ENCODE data around the gene HNRNPR.
"Not testable (repeated sequence)": the region's sequence is repeated elsewhere in the genome, so short reads cannot be mapped to it uniquely, and the experiment has no call there.

The HNRNPR gene

DNA sequence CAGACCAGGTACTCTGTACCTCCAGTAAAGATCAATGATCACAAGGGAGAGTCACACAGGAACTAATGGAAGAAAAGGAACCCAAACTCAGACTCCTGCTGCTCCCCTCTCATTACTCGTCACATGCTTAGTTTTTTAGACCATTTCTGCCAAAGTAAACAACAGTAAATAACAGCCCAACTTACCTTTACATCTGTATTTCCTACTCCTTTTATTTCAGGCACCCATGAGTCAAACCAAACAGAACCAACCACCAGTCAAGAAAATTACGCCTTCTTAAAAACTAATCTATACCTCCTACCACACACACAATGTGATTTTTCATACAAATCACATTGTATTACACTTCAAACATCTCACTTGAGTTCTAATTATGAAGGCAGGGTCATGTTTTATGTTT, 65.4 kb downstream of the HNRNPR start:
- no peak overlapping the region for H3K4me3 ChIP-seq (replicated peaks; ENCODE audit: low read depth, low read length)
- TF ChIP-seq, protein P1, sequence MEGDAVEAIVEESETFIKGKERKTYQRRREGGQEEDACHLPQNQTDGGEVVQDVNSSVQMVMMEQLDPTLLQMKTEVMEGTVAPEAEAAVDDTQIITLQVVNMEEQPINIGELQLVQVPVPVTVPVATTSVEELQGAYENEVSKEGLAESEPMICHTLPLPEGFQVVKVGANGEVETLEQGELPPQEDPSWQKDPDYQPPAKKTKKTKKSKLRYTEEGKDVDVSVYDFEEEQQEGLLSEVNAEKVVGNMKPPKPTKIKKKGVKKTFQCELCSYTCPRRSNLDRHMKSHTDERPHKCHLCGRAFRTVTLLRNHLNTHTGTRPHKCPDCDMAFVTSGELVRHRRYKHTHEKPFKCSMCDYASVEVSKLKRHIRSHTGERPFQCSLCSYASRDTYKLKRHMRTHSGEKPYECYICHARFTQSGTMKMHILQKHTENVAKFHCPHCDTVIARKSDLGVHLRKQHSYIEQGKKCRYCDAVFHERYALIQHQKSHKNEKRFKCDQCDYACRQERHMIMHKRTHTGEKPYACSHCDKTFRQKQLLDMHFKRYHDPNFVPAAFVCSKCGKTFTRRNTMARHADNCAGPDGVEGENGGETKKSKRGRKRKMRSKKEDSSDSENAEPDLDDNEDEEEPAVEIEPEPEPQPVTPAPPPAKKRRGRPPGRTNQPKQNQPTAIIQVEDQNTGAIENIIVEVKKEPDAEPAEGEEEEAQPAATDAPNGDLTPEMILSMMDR (IDR thresholded peaks at IDR 0.05; ENCODE audit: low read length, missing control alignments) = no peak
- no peak for DNase-seq (ENCODE audit: low read depth)

DNA sequence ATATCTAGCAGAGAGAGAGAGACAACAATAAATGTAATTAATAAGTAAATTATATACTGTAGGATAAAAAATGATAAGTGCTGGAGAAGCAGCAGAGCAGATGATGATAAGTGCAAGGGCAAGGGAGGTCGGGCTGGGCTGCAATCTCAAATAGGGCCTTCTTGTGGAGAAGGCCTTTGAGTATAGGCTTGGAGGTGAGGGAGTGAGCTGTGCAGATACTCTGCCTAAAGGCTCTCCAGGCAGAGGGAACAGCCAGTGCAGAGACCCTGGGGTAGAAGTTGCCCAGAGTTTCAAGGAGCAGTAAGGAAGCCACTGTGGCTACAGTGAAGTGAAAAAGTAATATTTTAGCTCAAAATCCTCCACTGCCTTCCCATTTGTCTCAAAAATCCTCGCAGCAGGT, 67.6 kb downstream of the HNRNPR start:
- no peak for DNase-seq (ENCODE audit: low read depth)
- H3K4me3 ChIP-seq (replicated peaks; ENCODE audit: low read depth, low read length) = no peak overlapping the region
- TF ChIP-seq, protein P1 (IDR thresholded peaks at IDR 0.05; ENCODE audit: low read length, missing control alignments) = no peak

DNA sequence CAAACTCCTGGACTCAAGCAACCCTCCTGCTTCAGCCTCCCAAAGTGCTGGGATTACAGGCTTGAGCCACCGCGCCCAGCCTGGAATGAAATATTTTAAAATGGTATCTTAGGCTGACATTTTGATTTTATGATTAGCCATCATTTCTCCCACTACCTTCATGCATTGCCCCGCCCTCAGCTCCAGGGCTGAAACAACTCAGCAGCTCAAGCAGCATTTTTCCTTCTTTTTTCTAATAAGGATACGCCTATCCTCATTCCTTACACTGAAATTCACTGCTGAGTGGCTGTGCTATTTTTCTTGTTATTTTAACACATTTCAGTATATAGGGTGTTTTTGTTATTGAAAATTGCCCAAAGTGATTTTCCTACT, 70.0 kb downstream of the HNRNPR start:
- no peak for DNase-seq (ENCODE audit: low read depth)
- TF ChIP-seq, protein P1 (IDR thresholded peaks at IDR 0.05; ENCODE audit: low read length, missing control alignments) = no peak
- H3K4me3 ChIP-seq (replicated peaks; ENCODE audit: low read depth, low read length) = no peak overlapping the region

DNA sequence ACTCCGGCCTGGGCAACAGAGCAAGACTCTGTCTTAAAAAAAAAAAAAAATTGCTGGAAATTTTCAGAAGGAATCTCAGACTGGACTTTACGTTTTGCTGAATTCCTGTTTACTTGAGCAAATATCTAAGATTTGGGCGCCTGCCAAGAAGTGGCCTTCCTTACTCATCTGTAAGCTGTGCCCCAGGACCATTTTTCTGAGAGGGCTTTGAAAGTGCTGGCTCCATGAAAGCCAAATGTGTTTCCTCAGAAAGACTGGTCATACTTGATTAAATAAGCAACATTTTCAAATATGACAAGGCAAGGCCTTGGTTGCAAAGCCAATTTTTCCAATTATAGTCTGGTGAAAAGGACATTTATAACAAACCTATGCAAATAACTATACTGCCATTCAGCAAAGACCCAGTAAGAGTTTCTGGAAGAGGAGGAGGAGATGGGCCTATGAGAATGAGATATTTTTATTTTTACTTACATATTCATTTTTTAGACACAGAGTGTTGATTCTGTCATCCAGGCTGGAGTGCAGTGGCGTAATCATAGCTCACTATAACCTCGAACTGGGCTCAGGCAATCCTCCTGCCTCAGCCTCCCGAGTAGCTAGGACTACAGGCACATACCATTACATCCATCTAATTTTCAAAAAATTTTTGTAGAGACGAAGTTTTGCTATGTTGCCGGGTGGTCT, 70.5 kb downstream of the HNRNPR start:
- H3K4me3 ChIP-seq (replicated peaks; ENCODE audit: low read depth, low read length) = no peak overlapping the region
- DNase-seq (ENCODE audit: low read depth) = peak; percentile 90
- TF ChIP-seq, protein P1 (IDR thresholded peaks at IDR 0.05; ENCODE audit: low read length, missing control alignments) = no peak

DNA sequence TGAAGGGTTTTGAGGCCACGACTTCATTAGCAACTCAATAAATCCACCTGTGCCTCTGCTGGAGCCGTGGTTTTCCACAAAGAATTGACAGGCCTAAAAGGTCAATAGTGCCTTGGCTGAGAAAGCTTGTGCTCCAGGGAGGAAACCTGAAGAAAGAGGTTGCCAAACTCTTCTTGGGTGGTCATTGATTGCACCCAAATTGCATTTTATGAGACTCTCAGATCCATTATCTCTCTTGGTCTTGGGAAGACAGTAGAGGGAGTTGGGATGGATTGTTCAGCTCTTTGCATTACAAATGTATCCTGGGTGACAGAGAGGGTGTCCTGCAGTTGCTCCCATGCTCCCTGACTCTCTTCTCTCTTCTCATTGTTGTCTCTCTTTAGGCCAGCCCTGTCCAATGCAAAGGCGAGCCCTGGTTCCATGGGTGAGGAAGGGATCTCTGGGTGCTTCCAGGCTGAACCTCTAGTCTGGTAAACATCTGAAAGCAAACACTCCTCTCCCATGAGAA, 80.7 kb downstream of the HNRNPR start:
- no peak overlapping the region for H3K4me3 ChIP-seq (replicated peaks; ENCODE audit: low read depth, low read length)
- no peak for DNase-seq (ENCODE audit: low read depth)
- TF ChIP-seq, protein P1 (IDR thresholded peaks at IDR 0.05; ENCODE audit: low read length, missing control alignments) = no peak

DNA sequence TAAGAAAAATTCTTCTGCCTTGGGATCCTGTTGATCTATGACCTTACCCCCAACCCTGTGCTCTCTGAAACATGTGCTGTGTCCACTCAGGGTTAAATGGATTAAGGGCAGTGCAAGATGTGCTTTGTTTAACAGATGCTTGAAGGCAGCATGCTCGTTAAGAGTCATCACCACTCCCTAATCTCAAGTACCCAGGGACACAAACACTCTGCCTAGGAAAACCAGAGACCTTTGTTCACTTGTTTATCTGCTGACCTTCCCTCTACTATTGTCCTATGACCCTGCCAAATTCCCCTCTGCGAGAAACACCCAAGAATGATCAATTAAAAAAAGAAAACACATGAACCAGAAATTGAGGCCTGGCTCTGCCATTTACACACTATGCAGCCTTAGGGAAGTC, 86.0 kb downstream of the HNRNPR start:
- not testable (repeated sequence) for DNase-seq (ENCODE audit: low read depth); H3K4me3 ChIP-seq (replicated peaks; ENCODE audit: low read depth, low read length)

DNA sequence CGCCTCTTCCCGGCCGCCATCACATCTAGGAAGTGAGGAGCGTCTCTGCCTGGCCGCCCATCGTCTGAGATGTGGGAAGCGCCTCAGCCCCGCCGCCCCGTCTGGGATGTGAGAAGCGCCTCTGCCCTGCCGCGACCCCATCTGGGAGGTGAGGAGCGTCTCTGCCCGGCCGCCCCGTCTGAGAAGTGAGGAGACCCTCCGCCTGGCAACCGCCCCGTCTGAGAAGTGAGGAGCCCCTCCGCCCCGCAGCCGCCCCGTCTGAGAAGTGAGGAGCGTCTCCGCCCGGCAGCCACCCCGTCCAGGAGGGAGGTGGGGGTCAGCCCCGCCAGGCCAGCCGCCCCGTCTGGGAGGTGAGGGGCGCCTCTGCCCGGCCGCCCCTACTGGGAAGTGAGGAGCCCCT, 86.7 kb downstream of the HNRNPR start:
- not testable (repeated sequence) for H3K4me3 ChIP-seq (replicated peaks; ENCODE audit: low read depth, low read length); DNase-seq (ENCODE audit: low read depth)

All from fibroblast of pulmonary artery (primary cell).